HG03460 (cell line): ENCODE data around the gene VDAC2.

Experiments
- ATAC-seq: cut with Tn5 transposase; IDR thresholded peaks from one replicate; pipeline ENCODE4 v1.9.1; 2021; ENCODE audit not compliant: unreplicated experiment

The VDAC2 gene

DNA sequence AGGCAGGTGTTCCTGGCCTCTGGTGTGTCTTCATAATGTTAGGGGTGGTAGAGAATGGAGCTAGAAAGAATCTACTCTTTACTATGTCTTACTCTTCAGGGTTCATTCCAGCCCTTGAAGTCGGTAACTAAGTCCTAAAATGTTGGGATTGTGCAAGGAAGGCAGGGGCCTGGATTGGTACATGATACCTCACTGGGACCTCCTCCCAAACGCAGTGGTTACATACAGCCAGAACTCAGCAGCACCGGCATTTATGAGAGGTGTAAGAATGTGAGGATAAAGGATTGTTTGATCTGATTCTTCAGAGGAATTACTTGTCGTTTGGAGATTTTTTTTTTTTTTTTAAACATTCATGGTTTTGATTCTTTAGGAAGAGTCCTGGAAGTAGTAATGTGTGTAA, 18.2 kb downstream of the VDAC2 start:
- no peak for ATAC-seq

DNA sequence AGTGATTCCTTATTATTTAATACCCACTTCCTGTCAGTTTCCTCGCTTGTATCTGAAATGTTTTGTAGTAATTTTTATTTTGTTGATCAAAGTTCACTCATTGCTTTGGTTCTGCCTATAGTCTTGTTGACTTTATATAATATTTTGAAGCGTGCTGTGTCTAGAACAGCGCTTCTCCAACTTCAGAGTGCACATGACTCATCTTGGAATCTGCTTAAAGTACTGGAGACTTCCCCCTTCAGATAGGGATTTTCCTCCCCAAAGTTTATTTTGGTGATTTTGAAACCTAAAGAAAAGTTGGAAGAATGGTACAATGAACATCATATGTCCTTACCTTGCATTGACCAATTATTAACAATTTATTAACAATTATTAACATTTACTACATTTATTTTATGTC, 19.4 kb downstream of the VDAC2 start:
- no peak for ATAC-seq

DNA sequence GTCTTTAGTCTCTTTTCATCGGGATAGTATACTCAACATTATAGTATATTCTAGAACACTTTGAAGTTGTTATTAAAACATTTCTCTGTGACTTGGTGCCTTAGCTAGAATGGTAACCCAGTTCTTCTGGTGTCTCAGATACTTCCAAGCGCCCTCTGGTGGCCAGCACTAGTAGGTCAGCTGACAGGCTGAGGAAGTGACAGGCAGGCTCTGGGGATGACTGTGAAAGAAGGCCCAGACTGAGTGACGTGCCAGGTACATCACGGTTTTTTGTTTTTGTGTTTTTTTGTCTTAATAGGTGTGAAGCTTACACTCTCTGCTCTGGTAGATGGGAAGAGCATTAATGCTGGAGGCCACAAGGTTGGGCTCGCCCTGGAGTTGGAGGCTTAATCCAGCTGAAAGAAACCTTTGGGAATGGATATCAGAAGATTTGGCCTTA, 20.0 kb downstream of the VDAC2 start:
- ATAC-seq, result no peak

DNA sequence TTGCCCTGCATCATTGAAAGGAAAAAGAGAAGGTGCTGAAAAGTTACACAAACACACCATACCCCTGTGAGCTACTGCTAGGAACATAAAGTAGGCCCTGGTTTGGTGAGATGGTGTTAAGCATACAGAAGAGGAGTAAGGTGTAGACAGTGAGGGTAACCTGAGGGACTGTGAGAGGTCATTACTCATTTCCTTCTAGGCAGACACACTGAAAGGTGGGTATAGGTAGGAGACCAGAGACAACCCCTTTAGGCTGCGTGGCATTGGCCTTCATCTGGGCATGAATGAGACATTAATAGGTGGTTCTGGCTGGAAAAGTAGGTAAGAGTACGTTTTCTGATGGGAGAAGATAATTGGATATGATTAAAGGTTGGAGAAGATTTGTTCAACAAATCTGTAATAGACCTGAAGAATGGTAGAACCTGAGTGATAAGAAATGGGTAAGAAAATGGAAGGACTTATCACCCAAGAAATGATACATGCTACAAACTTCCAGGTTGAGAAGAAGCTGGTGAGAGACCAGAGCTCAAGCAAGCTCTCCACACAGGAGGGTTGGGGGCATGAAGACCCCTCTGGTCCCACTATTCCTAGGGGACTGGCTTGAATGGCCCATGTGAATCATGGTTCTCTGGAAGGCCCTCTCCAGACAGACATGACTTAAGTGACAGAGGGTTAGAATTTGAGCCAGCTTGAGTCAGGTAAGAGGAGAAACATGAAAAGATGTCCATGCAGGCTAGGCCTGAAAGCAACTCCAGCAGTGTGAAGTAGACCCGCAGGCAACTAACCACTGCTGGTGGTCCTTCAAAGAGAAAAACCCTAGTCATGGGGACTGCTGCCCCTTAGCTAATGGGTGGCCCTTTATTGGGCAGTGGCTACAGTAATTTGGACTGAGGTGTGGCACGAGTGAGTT, 21.3 kb downstream of the VDAC2 start:
- no peak for ATAC-seq

DNA sequence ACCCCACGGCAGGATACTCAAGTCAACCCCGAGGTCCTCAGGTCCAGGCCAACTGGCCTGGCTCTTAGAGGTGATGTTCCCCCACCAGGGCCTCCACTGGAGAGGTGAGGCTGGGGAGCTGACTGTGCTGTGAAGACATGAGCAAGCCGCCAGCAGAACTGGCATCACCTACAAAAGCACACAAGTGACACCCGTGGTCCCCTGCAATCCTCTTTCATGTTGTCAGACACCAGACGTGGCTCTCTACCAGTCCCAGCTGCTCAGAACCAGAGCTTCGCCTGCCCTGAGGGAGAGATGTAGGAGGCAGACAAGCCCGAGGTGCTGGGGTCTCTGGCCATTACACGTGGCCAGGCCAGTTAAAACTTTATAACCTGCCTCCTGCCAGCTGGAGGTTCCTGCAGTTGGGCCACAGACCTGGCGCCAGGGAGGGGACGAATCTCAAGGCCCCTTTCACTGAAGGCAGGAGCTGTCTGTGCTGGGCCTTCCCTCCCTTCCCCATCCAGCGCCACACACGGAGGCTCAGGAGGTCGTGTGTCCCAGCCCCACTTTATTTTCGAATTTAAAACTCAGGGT, 22.9 kb downstream of the VDAC2 start:
- ATAC-seq, result no peak

DNA sequence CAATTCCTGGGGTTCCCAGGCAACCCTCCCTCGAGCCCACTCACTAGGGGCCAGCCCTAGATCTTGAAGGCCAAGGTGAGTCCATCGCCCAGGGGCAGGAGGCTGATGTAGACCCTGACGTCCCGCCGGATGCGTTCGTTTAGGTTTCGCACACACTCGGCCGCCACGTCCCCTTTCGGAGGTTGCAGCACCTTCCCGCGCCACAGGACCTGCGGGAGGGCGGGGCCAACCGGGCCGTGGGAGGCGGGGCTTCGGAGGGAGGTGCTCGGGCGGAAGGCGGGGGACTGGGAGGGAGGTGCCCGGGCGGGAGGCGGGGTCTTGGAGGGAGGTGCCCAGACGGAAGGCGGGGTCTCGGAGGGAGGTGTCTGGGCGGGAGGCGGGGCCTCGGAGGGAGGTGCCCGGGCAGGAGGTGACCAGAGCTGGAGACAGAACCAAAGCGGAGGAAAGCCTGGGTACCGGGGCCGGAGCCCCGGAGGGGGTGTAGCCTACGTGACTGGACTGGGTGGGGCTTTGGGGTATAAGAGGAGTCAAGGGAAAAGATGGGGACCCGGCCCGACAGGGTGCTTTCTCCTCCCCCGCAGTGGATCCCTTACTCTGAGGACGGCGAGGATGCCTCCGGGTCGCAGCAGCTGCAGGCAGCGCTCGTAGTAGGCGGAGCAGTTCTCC, 23.6 kb downstream of the VDAC2 start:
- peak; percentile 48 for ATAC-seq

DNA sequence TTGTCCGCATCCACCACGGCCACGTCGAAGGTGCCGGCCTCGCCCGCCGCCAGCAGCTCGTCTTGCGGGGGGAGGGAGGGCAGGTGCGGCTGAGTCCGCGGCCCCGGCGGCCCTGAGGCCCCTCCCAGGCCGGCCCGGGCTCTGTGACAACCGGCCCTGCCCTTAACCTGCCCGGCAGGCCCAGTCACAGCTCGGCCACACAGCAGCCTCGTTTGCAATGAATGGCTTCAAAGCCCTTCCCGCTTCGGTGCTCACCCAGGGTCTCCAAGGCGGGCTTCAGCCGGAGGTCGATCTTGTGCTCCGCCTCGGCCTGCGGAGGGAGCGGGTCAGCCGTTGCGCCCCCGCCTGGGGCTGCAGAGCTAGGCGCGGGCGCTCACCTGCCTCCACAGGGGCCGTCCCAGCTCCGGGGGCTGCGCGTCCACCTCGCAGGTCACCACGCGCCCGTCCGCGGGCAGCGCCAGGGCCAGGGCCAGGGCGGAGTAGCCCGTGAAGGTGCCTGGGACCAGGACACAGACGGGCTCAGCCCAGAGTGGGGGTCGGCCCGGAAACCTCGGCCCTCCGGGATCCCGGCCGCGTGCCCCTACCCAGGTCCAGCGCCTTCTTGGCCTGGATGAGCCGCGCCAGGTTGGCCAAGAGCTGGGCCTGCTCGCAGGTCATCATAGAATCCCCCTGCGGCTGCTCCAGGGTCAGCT, 24.2 kb downstream of the VDAC2 start:
- peak; percentile 4 for ATAC-seq

DNA sequence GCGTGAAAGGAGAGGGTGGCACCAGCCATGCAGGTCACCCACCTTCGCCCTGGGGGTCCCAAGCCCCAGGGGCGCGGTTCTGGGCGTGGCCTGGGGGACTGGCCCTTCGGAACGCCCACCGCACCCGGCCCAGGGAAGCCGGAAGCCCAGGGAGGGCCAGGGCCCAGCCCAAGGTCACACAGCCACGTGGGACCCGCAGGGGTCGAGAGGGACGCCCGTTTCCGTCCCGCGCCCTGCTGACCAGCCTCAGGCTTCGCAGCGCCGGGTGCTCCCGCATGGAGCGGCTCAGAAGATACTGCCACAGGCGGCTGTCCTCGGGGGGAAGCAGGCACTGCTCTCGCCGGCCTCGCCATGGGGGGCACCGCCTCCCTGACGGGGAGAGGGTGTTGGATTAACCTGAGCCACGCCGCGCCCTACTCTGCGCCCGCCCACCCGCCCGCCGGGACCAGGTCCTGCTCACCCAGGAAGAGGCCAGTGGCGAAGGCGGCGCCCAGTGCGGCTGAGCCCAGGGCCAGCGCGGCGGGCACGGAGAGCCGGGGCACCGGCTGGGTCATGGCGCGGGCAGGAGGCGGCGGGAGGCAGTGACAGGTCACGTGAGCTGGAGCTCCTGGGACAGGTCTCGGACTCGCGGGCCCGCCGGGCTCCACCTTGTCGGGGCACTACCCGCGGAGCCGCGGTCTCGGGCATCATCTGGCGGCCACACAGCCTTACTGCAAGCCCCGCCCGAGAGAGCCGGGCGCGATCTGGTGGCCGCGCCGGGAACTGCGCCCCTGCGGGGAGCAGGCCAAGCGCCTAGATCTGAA, 25.0 kb downstream of the VDAC2 start, which contains the start of gene COMTD1:
Gene COMTD1, minus strand, starts transcription at position 583 of the 803 bp plus-strand sequence. Its CDS starts 29 bp downstream, at position 554.
- peak; percentile 69 for ATAC-seq

DNA sequence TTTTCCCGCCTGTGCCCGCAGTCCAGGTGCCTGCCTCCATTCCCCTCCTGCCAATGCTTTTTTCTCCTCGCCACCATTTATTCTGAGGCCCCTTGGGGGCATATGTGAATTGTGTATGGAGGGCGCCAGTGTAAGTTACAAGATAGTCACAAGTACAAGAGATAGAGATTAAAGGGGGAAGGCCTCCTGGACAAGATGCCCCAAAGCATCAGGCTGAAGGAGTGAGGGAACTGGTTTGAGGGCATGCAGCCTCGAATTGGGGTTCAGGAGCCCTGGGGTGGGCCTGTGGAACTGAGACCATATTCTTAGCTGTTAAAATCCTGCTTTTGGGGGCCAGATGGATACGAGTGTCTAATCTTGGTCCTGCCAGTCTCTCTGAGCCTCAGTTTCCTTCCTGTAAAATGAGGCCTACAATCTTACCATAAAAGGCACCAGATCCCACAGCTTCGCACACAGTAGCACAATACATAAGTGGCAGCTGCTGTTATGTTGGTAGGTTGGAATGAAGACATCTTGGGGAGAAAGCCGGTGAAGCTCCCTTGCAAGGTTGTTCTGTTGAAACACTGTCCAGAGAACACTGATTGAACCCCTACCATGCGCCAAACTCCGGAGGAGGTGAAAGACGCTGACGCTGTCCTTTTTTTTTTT, 25.7 kb downstream of the VDAC2 start:
- no peak for ATAC-seq

DNA sequence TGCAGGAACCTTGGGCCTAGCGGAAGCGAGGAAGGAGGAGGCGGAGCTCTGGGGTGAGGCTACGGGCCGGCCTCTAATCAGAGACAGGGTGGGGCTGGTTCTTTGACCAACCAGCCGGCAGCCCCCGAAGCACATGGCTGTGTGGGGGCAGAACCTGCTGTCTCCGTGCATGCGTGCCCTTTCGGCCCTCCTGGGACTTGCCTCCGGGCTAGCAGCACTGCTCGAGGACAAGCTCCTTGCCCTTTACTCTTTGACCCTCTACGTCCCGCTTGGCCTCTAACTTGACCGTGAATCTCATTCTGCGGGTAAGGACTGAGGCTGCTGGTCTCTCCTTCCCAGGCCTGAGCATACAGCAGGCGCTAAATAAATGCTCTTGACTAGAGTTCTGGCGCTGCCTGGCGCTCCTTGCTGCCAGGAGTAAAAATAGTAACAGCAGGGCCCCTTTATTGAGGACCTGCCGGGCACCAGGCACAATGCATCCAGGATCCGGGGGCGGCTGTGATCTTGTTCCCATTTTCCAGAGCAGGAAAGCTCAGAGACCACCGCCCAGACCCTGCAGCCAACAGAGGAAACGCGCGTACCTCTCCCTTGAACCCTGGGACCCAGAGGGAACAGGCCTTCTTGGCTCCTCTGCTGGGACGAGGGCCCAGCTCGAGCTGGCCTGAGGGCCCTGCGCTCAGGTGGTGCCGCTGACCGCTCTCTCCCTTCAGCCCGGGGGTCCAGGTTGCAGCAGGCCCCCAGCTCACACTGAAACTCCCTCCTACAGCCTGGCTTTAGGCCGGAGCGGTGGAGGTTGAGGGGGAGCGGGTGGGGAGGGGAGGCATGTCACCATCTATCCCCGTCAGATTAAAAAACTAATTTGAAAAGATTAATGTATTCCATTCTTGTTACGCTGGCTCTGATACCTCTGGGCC, 27.8 kb downstream of the VDAC2 start:
- no peak for ATAC-seq

DNA sequence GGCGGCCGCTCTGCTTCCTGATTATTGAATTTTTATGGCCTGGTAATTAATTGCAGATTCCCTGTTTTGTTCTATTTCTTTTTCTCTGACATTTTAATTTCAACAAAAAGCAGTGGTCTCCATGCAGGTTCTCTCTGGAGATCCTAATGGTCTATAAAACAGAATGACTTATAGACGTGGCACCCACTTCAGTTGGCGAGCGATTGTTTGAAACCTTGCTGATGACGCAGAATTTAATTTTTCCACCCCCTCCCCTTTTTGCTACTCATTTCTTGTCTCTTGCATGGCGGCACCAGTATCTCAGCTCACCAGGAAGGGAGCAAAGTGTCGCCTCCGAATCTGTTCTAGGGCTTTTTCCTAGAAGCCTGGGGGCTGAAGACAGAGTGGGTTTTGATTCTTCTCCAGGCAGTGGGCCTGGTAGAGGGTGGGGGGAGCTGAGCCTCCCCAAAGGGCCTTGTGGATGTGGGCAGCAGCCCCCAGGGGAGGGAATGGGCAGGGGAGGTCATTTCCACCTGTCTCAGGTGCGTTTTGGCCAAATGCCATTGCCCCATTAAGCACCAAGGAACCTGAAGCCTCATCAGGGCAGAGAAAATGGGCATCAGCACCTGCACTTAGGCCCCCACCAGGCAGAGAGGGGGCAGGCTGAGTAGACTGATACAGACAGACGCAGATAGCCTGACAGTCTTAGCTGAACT, 28.6 kb downstream of the VDAC2 start:
- no peak for ATAC-seq

DNA sequence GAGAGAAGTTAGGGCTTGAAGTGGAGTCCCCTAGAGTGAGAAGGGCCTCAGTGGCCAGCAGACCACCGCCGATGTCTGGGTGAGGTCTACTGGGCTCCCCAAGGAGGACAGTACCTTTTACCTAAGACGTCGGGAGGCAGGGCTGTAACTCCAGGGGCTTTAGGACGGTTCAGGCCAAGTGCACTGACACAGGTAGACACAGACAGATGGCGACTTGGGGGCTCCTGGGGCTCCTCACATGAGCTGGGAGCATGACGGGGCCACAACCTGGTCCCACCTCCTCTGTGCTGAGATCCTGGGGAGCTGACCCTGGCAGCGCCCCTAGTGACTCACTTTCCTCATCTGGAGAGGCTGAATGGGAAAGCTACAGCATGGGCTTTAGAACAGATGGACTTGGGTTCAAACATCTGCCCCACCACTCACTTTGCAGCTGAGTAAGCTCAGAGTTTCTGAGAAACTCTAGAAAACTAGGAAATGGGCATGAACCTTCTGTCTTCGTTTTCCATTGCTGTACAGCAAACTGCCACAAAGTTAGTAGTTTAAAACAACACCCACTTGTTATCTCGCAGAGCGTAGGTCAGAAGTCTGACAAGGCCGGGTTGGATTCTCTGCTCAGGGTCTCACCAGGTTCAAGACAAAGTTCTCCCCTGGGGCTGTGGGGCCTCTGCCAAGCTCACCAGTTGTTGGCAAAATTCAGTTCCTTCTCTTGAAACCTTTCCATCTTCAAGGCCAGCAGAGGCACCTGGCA, 29.9 kb downstream of the VDAC2 start:
- ATAC-seq, result no peak

DNA sequence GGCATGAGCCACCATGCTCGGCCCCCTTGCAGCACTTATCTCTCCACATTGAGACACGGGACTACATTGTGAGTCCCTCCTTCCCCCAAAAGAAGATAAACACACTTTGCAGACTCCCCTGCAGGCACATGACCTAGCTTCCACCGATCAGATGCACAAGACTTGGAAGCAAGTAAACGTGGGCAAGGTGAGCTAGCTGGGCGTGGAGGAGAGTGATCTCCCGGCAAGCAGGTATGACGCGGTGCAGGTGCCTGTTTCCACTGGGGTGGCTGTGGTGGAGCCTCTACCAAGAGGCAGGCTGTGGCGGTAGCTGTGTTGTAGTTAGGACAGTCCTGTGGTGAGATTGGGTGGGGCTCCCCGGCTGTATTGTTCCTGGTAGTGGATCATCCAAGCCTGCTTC, 32.8 kb downstream of the VDAC2 start:
- no peak for ATAC-seq

DNA sequence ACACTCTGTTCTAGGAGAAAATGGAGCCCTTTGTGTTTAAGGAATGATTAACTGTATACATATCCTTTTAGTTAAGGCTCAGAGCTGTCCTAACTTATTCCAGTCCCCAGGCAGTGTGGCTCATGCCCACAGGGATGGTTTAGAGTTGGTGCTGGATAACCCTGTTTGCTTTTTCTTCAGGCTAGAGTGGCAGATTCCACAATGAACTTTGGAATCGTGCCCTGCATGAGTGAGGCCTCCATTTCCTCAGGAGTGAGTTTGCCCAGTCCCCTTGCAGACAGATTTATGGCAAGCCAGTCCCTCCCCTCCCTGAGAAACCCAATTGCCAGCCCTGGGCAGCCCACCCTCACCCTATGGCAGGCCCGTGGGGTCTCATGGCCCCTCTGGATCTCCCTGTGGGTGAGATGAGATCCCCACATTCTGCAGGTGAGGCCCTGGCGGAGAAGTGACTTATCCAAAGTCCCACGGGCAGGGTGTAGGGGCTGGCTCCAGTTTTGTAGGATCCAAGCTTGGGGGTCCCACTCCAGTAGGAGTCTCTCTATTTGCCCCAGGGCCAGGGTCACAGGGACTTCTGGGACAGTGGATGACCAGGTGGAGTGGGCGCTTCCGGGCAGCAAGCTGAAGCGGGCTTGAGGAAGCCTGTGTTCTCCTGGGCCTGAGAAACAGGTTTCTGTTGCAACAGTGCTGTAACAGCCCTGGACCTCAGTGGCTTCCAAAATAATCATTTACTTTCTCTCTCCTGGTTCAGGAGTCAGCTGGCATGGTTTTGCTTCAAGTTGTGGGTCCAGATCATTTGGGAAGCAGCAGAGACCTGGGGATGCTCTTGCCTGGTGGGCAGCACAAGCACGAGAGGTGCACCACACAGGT, 34.1 kb downstream of the VDAC2 start:
- ATAC-seq, result no peak

DNA sequence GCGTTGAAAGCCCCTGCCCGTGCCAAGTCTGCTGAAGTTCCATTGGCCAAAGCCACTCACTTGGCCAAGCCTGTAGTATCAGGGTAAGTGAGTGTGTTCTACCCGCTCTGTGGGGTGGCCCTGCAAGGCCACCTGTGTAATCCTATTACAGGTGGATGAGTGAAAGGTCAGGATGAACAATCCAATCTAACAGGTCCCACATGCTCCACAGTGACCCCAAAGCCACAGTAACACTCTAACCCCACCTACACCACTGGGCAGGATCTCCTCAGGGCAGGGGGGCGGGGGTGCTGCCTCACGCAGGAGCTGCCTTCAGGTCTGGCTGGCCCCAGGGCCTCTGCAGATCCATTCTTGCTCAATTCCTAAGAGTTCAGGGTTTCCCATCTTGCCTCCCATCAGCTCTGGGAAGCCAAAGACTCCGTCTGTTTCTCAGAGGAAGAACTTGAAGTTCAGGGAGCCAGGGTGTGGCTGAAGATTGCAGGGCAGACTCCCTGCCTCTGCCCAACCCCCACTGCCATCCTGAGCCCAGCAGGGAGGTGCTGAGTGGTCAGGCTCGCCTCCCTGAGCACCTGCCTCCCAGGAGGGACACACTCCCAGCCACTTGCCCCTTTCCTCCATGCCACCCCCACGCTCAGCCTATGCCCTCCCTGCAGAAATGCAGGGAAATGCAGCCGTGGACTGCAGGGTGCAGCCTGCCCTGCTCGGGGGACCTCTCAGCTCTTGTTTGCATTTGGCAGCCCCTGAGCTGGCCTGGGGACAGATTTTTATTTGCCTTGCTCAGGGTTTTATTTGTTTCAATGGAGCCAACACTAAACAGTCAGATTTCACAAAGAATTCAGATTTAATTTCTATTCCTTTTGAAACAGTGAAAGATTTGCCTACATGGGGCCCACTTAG, 35.0 kb downstream of the VDAC2 start:
- ATAC-seq, result no peak

DNA sequence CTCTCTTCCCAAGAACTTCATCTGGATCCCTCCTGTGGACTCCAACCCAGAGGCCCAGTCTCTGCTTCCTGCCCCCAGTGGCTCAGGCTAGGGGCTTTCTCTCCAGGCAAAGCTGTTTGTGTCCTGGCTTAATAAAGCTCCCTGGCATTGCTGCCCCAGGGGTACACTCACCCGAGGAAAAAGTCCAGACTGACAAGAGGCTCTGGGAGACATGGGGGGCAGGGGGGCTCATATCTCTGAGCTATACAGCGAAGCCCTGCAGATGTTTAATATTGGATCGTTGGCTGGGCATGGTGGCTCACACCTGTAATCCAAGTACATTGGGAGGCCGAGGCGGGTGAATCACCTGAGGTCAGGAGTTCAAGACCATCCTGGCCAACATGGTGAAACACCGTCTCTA, 35.9 kb downstream of the VDAC2 start:
- no peak for ATAC-seq
